Body of pancreas (tissue), 4 donors: Measurements from ENCODE around the gene PRPSAP1. TPM values are rescaled to one million over a fixed set of nuclear protein-coding genes. Genes with fewer than 3 reads are reported as not detected.

ENCODE experiments used
- ATAC-seq: fragments of 150-250 bp; one replicate; pipeline ENCODE4 v1.9.1; 2016
- DNase-seq, 4 donors: peaks; one replicate each; pipeline ENCODE4 v3.0.0-alpha.2; 2019
- H3K27ac ChIP-seq, 4 donors: fragments of 200-600 bp; sonication (generic); 1 replicate in 3 of 4; 2 replicates in 1 of 4; pipeline versions ENCODE4 v1.5.1 to v1.6.1; 2016 to 2019; ENCODE audit warnings: mild to moderate bottlenecking in 1 of 4, mixed read lengths in 1 of 4, moderate library complexity in 1 of 4
- H3K27me3 ChIP-seq, 2 donors: fragments of 200-600 bp; sonication (generic); one replicate each; pipeline ENCODE4 v1.6.0; 2016; ENCODE audit warnings: mild to moderate bottlenecking in 1 of 2
- H3K36me3 ChIP-seq, 2 donors: fragments of 200-600 bp; sonication (generic); replicated peaks in 1 of 2; 2 replicates each; pipeline ENCODE4 v1.5.1; 2016; ENCODE audit warnings: low read depth in 2 of 2; ENCODE audit not compliant: insufficient read depth in 1 of 2
- H3K4me1 ChIP-seq: fragments of 200-600 bp; sonication (generic); one replicate; pipeline ENCODE4 v1.6.0; 2016
- H3K4me3 ChIP-seq, 2 donors: fragments of 200-600 bp; sonication (generic); 1 replicate in 1 of 2; 2 replicates in 1 of 2; pipeline ENCODE4 v1.5.1; 2016 to 2019
- H3K9me3 ChIP-seq, 3 donors: fragments of 200-600 bp; sonication (generic); 1 replicate in 2 of 3; 2 replicates in 1 of 3; pipeline ENCODE4 v1.5.1; 2016
- POLR2A ChIP-seq, 3 donors: fragments of 450-650 bp; IDR thresholded peaks; one replicate each; pipeline ENCODE4 v1.6.1; 2016; ENCODE audit warnings: antibody characterized with exemption in 3 of 3, mild to moderate bottlenecking in 2 of 3
- WGBS, 2 donors: methylation state at CpG; one replicate each; pipeline ENCODE4 v1.1.5; 2017; 5-methylcytosine and 5-hydroxymethylcytosine counted together
- intact Hi-C: fragments of 100-400 bp; cut with DNase I; formaldehyde crosslinking; loops from one replicate; pipeline ENCODE4 v1.15.1; 2023
- total RNA-seq, 2 donors: library from RNA; depleted of rRNA; stranded (reverse); fragments of >200 nt; gene quantifications; one replicate each; pipeline ENCODE4 v1.1.0, GENCODE V29; 2016
- TF ChIP-seq, protein P1 (sequence below), 7 experiments: fragments of 450-650 bp in 4 of 7; fragments of 200-600 bp in 3 of 7; sonication (generic) in 3 of 7; IDR thresholded peaks; one replicate each; pipeline ENCODE4 v1.5.1; 2016 to 2019; ENCODE audit warnings: antibody characterized with exemption in 7 of 7

PRPSAP1 gene
- total RNA-seq, 2 donors from 2014 or later, result 34.8 to 55.7 TPM

DNA sequence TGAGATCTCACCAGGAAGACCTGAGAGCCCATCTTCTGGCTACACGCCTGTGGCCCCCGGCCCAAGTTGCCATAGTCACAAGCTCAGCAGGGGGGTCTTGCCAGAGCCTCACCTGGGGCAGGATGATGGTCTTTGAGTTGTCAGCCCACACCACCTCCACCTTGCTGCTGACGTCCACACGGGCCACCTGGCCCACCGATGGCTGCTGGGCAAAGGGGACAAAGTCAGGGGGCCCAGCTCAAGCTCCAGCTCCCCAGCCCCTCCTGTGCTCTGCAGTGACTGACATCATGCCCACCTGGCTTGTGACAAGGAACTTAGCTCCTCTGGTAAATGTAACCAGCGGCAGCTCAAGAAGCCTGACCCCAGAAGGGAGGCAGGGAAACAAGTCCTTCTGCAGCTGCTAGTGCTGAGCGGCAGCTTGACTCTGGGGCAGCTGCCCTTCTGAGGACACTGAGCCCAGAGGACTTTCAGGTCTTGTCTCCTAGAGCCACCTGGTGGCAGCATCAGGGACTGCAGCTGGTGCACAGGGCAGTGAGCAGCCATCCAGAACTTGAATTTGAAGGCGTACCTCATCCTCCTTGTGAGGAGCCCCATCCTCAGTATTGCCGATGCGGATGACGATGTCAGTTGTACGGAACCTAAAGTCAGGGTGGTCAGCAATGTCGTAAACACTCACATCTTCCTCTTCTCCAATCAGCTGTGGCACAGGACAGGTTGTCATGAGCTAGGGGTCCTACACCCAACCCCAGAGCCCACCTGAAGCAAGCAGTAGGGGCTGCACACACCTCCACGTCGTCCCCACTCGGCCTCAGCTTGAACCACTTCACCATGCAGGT lies 44.2 kb upstream of the PRPSAP1 start:
- intact Hi-C loops, result loop anchor here (2.0 kb wide), 1 partner anchor 95 kb away; no protein-coding TSS in a partner anchor
- H3K9me3 ChIP-seq, result no peaks in the 10 kb centered on the region
- no peak overlapping the region for H3K27ac ChIP-seq
- DNase-seq (peak; percentile 89 to 93 (median 90)), ATAC-seq (peak; percentile 81)
- peaks cover 6 to 46% of the 10 kb centered on the region in 2 donors for H3K36me3 ChIP-seq
- H3K27me3 ChIP-seq, result no peaks in the 10 kb centered on the region
- no peak for TF ChIP-seq POLR2A (IDR thresholded peaks at IDR 0.05)
- TF ChIP-seq, protein P1, sequence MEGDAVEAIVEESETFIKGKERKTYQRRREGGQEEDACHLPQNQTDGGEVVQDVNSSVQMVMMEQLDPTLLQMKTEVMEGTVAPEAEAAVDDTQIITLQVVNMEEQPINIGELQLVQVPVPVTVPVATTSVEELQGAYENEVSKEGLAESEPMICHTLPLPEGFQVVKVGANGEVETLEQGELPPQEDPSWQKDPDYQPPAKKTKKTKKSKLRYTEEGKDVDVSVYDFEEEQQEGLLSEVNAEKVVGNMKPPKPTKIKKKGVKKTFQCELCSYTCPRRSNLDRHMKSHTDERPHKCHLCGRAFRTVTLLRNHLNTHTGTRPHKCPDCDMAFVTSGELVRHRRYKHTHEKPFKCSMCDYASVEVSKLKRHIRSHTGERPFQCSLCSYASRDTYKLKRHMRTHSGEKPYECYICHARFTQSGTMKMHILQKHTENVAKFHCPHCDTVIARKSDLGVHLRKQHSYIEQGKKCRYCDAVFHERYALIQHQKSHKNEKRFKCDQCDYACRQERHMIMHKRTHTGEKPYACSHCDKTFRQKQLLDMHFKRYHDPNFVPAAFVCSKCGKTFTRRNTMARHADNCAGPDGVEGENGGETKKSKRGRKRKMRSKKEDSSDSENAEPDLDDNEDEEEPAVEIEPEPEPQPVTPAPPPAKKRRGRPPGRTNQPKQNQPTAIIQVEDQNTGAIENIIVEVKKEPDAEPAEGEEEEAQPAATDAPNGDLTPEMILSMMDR (IDR thresholded peaks at IDR 0.05), result peak; percentile 89 to 98 (median 94)
- no peak overlapping the region for H3K4me3 ChIP-seq
- no peaks in the 10 kb centered on the region for H3K4me1 ChIP-seq
- 37 to 44% methylated on average over 11 to 16 of the region's 16 CpGs for WGBS, 2 donors

DNA sequence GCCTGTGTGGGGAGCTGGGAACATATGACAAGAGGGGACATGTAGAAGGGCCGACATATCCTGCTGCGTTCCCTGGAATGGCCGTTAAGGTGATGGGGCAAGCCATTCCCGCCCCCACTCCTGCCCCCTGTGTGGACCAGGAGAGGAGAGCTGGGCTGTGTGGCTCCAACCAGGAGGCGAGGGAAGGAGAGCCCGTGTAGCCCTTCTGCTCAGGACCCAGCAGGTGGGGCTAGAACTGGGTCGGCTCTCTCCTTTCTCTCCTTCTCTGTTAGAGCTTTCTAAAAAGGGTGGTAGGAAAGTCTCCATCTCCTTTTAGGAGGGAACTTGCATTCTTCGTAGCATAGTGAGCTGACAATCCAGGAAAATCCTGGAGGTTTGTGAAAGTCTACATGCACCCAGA lies 43.5 kb upstream of the PRPSAP1 start:
- intact Hi-C loops, result no loop called here
- DNase-seq (no peak), ATAC-seq (no peak)
- Histone ChIP-seq H3K9me3 (no peaks in the 10 kb centered on the region), H3K4me3 (no peak overlapping the region), H3K36me3 (peaks cover 6 to 42% of the 10 kb centered on the region in 2 donors), H3K27me3 (no peaks in the 10 kb centered on the region), H3K4me1 (no peaks in the 10 kb centered on the region), H3K27ac (no peak overlapping the region)
- 80 to 83% methylated on average over 8 of the region's 8 CpGs for WGBS, 2 donors
- TF ChIP-seq, protein P1 (IDR thresholded peaks at IDR 0.05), result no peak
- no peak for TF ChIP-seq POLR2A (IDR thresholded peaks at IDR 0.05)

DNA sequence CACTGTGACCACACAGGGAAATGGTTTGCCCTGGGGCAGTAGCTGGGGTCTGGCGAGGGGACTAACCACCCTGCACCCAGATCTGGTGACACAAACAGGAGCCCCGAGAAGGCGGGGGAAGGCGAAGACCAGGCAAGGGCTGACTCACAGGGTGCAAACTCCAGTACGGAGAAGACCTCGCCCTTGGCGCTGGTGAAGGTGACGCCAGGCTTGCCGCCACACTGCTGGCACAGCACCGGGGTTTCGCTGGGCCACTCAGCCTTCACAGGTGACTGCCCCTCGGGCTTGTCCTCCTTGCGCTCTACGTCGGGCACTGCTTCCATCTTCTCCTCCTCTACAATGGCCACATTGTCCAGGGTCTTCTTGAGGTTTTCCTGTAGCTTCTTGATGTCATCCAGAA lies 42.3 kb upstream of the PRPSAP1 start:
- intact Hi-C loops, result no loop called here
- Histone ChIP-seq H3K9me3 (no peaks in the 10 kb centered on the region), H3K4me3 (no peak overlapping the region), H3K27ac (no peak overlapping the region), H3K4me1 (no peaks in the 10 kb centered on the region), H3K36me3 (peaks cover 3 to 39% of the 10 kb centered on the region in 2 donors), H3K27me3 (no peaks in the 10 kb centered on the region)
- WGBS, 2 donors, result 92% methylated on average over 14 to 15 of the region's 15 CpGs
- no peak for TF ChIP-seq POLR2A (IDR thresholded peaks at IDR 0.05)
- TF ChIP-seq, protein P1 (IDR thresholded peaks at IDR 0.05), result no peak
- DNase-seq (no peak), ATAC-seq (no peak)

DNA sequence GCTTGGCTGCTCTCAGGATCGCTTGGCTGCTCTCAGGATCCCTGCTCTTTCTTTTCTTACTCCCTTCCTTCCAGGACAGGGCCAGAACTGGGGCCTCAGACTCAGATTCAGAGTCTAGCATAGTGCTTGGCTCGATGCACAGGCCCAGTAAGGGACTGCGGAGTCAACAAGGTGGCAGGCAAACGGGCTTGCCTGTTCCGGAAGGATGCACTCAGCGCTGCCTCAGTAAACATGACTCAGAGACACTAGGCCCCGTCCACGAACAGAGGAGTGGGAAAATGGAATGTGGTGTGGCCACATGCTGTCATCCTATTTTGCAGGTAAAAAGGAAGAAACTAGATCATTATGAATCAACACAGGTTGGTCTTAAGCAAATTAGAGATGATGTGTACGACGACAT lies 40.5 kb upstream of the PRPSAP1 start:
- no peak for DNase-seq
- no peak for TF ChIP-seq POLR2A (IDR thresholded peaks at IDR 0.05)
- TF ChIP-seq, protein P1 (IDR thresholded peaks at IDR 0.05), result no peak

More for the DNA sequence above, 40.5 kb upstream of the PRPSAP1 start:
- H3K4me3 ChIP-seq, result no peak overlapping the region
- no peaks in the 10 kb centered on the region for H3K9me3 ChIP-seq
- no peak for ATAC-seq
- peaks cover 1% of the 10 kb centered on the region for H3K4me1 ChIP-seq
- H3K27ac ChIP-seq, result no peak overlapping the region
- no peaks in the 10 kb centered on the region for H3K27me3 ChIP-seq
- 88 to 93% methylated on average over 10 of the region's 10 CpGs for WGBS, 2 donors
- intact Hi-C loops, result no loop called here
- H3K36me3 ChIP-seq, result peaks cover 0 to 26% of the 10 kb centered on the region in 2 donors
